Adrenal gland (tissue), 12 donors: ENCODE data around the gene PRR12. TPM values are rescaled to one million over a fixed set of nuclear protein-coding genes. Genes with fewer than 3 reads are reported as not detected.

ENCODE experiments used
- DNase-seq, 7 donors: peaks; one replicate each; pipeline ENCODE4 v3.0.0-alpha.2; 2019 to 2020
- H3K27ac ChIP-seq, 5 donors: fragments of 200-600 bp; sonication (generic) in 4 of 5; 1 replicate in 3 of 5; 2 replicates in 2 of 5; pipeline versions ENCODE4 v1.5.1 to v1.8.0; 2016 to 2020; ENCODE audit warnings: mild to moderate bottlenecking in 1 of 5
- H3K27me3 ChIP-seq: fragments of 200-600 bp; 2 replicates; pipeline ENCODE4 v1.8.0; 2021
- H3K36me3 ChIP-seq, 2 donors: fragments of 200-600 bp; replicated peaks in 1 of 2; 1 replicate in 1 of 2; 2 replicates in 1 of 2; pipeline versions ENCODE4 v1.5.1 to v1.8.0; 2018 to 2022
- H3K4me1 ChIP-seq, 2 donors: fragments of 200-600 bp; replicated peaks in 1 of 2; 1 replicate in 1 of 2; 2 replicates in 1 of 2; pipeline versions ENCODE4 v1.5.1 to v1.8.0; 2018 to 2021
- H3K4me3 ChIP-seq, 4 donors: fragments of 200-600 bp; sonication (generic) in 3 of 4; one replicate each; pipeline ENCODE4 v1.5.1; 2016 to 2018
- H3K9me3 ChIP-seq, 3 donors: fragments of 200-600 bp; sonication (generic) in 1 of 3; replicated peaks in 1 of 3; 1 replicate in 2 of 3; 2 replicates in 1 of 3; pipeline versions ENCODE4 v1.5.1 to v1.8.0; 2016 to 2021
- POLR2A ChIP-seq, 2 donors: fragments of 450-650 bp; IDR thresholded peaks; one replicate each; pipeline ENCODE4 v1.6.1; 2017; ENCODE audit warnings: antibody characterized with exemption in 2 of 2, mild to moderate bottlenecking in 2 of 2, moderate library complexity in 1 of 2
- WGBS, 4 donors: extraction: QIAGEN DNeasy Blood & Tissue Kit in 2 of 4; methylation state at CpG; one replicate each; pipeline versions ENCODE4 v1.1.5 to v1.1.7; 2013 to 2017; 5-methylcytosine and 5-hydroxymethylcytosine counted together
- intact Hi-C, 2 donors: fragments of 100-400 bp; cut with DNase I; formaldehyde crosslinking; loops; one replicate each; pipeline versions ENCODE4 v1.14.1 to v1.15.0; 2022 to 2023
- polyA plus RNA-seq, 3 donors: library from polyadenylated mRNA; stranded (reverse); fragments of 200-250 nt in 2 of 3; fragments of 350-450 nt in 1 of 3; fragmentation: Illumina TruSeq in 1 of 3; extraction: RNeasy Lipid Tissue Mini Kit (QIAGEN cat#74804) in 1 of 3; gene quantifications; one replicate each; pipeline ENCODE4 v1.2.3, GENCODE V29; 2013 to 2014
- total RNA-seq, 9 donors: library from RNA; depleted of rRNA in 4 of 9; stranded (reverse); fragments of >200 nt in 4 of 9; fragments of 120-200 nt in 1 of 9; fragmentation: NEBNext Ultra II Directional in 1 of 9; extraction: Animal tissue kit (Norgen Biotek cat#: 25700) in 1 of 9; gene quantifications; one replicate each; pipeline versions ENCODE4 v1.1.0 to v1.2.4, GENCODE V29; 2013 to 2023
- TF ChIP-seq, protein P1 (sequence below), 6 experiments: fragments of 450-650 bp in 4 of 6; fragments of 200-600 bp in 2 of 6; sonication (generic) in 1 of 6; IDR thresholded peaks; 1 replicate in 5 of 6; 2 replicates in 1 of 6; pipeline versions ENCODE4 v1.5.1 to v1.8.0; 2016 to 2021; ENCODE audit warnings: antibody characterized with exemption in 6 of 6, mild to moderate bottlenecking in 2 of 6, moderate library complexity in 1 of 6
- donor health status: healthy with polysubstance abuse.
- donor health status: Bipolar disorder and iron deficiency.
- donor health status: DM: yes; HTN: yes; CAD: no.
- donor health status: DM: no; HTN: no; CAD: no.
- donor health status: DM: no; HTN: no; CAD: no.
- donor health status: DM: yes; HTN: yes; CAD: no.

The PRR12 gene
- total and polyA plus RNA-seq, 12 donors, result 2.9 to 49.8 (median 16.2) TPM

- DNase-seq, result no peak
- TF ChIP-seq POLR2A (IDR thresholded peaks at IDR 0.05), result no peak
- TF ChIP-seq, protein P1, sequence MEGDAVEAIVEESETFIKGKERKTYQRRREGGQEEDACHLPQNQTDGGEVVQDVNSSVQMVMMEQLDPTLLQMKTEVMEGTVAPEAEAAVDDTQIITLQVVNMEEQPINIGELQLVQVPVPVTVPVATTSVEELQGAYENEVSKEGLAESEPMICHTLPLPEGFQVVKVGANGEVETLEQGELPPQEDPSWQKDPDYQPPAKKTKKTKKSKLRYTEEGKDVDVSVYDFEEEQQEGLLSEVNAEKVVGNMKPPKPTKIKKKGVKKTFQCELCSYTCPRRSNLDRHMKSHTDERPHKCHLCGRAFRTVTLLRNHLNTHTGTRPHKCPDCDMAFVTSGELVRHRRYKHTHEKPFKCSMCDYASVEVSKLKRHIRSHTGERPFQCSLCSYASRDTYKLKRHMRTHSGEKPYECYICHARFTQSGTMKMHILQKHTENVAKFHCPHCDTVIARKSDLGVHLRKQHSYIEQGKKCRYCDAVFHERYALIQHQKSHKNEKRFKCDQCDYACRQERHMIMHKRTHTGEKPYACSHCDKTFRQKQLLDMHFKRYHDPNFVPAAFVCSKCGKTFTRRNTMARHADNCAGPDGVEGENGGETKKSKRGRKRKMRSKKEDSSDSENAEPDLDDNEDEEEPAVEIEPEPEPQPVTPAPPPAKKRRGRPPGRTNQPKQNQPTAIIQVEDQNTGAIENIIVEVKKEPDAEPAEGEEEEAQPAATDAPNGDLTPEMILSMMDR (IDR thresholded peaks at IDR 0.05), result no peak
- Histone ChIP-seq H3K36me3 (peaks cover 0 to 18% of the 10 kb centered on the region in 2 donors), H3K27ac (peak overlapping the region in 1 of 5 donors; percentile 50), H3K4me3 (no peak overlapping the region), H3K27me3 (no peaks in the 10 kb centered on the region), H3K9me3 (no peaks in the 10 kb centered on the region), H3K4me1 (peaks cover 11 to 14% of the 10 kb centered on the region in 2 donors)
- intact Hi-C loops, result no loop called here
- WGBS, 4 donors, result 76 to 90% (median 84%) methylated on average over 7 to 11 of the region's 11 CpGs
Measured at GRCh38 chr19:49552749-49553148, 38.2 kb upstream of the PRR12 start.

DNA sequence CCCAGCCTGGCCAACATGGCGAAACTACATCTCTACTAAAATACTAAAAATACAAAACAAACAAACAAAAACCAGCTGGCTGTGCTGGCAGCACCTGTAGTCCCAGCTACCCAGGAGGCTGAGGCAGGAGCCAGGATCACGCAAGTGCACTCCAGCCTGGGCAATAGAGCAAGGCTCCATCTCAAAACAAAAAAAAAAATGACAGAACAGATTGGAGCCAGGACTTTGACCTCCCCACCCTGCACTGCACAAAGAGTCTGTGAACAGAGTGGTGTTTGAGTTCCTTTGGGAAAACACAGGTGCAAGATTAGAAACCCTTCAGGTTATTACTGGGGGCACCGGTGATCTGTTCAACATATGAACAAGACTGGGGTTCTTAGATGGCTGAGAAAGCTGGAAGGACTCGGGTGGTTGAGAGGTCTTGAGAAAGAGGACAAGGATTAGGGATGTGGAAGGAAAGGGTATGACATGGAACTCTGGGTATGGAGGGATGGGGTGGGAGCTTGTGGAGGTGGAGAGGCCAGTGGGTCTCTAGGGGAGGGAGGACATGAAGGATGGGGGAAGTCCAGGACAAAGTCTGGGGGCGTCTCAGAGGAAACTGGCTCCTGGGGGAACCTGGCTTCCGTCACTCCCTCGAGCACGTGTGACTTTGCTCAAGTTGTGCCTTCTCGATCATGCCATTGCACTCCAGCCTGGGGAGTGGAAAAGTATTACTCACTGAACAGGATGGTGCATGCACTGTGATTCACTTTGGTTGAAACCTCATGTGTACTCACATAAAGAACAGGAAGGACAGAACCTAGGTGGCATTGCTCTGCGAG lies 37.3 kb upstream of the PRR12 start:
- peak overlapping the region in 2 of 5 donors; percentile 63 to 69 for H3K27ac ChIP-seq
- H3K27me3 ChIP-seq, result no peaks in the 10 kb centered on the region
- H3K4me1 ChIP-seq, result peaks cover 11 to 14% of the 10 kb centered on the region in 2 donors
- peaks cover 0 to 28% of the 10 kb centered on the region in 2 donors for H3K36me3 ChIP-seq
- intact Hi-C loops, result no loop called here
- peak in 2 of 7 donors; percentile 39 for DNase-seq
- no peak overlapping the region for H3K4me3 ChIP-seq
- 53 to 79% (median 75%) methylated on average over 10 of the region's 10 CpGs for WGBS, 4 donors
- TF ChIP-seq, protein P1 (IDR thresholded peaks at IDR 0.05), result no peak
- TF ChIP-seq POLR2A (IDR thresholded peaks at IDR 0.05), result no peak
- no peaks in the 10 kb centered on the region for H3K9me3 ChIP-seq

GRCh38 chr19:49554701-49555181 lies 36.2 kb upstream of the PRR12 start:
- Histone ChIP-seq H3K9me3 (no peaks in the 10 kb centered on the region), H3K4me3 (no peak overlapping the region), H3K27me3 (no peaks in the 10 kb centered on the region), H3K4me1 (peaks cover 11 to 14% of the 10 kb centered on the region in 2 donors), H3K27ac (peak overlapping the region in 2 of 5 donors; percentile 63 to 69), H3K36me3 (peaks cover 0 to 38% of the 10 kb centered on the region in 2 donors)
- peak; percentile 36 to 74 (median 46) for DNase-seq
- intact Hi-C loops, result no loop called here
- WGBS, 4 donors, result 70 to 81% (median 75%) methylated on average over 17 of the region's 17 CpGs
- TF ChIP-seq, protein P1 (IDR thresholded peaks at IDR 0.05), result no peak
- no peak for TF ChIP-seq POLR2A (IDR thresholded peaks at IDR 0.05)

DNA sequence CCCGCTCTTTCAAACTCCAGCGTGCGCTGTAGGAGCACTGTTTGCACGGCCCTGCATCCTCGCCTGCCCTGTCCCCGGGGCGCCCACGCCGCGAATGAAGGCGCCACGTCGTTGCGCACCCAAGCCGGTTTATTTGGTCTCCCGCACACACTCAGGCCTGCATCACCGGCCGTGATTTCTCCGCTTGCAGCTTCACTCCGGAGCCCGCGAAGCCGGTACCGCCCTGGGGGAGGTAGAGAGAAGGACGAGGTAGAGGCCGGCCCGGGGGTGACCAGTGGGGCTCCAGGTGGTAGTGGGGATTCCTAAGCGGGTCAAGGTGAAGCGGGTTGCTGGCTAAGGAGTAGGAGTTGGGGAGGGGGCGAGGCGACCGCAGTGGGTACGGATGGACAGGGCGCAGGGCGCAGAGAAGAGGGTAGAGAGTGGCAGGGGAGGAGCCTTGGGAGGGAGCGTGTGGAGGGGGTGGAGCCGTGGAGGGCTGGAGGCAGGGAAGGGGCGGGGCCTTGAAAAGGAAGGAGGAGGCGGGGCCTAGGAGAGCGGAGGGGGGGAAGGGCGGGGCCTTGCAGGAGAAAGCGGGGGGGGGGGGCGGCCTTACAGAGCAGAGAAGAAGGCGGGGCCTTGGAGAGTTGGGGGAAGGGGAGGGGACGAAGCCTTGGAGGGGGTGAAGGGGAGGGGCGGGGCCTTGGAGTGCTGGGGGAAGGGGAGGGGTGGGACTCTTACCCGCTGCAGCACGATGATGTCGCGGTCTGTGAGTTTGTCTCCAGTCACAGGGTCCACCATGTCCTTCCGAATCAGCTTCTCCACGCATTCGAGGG lies 35.2 kb upstream of the PRR12 start:
- Histone ChIP-seq H3K27me3 (no peaks in the 10 kb centered on the region), H3K4me1 (peaks cover 11 to 19% of the 10 kb centered on the region in 2 donors), H3K36me3 (peaks cover 0 to 39% of the 10 kb centered on the region in 2 donors), H3K4me3 (peak overlapping the region in 1 of 4 donors; percentile 35), H3K9me3 (no peaks in the 10 kb centered on the region), H3K27ac (peak overlapping the region; percentile 47 to 89 (median 75))
- WGBS, 4 donors, result 66 to 70% (median 69%) methylated on average over 41 to 50 of the region's 53 CpGs
- intact Hi-C loops, result no loop called here
- peak; percentile 90 to 95 (median 93) for DNase-seq
- no peak for TF ChIP-seq POLR2A (IDR thresholded peaks at IDR 0.05)
- TF ChIP-seq, protein P1 (IDR thresholded peaks at IDR 0.05), result no peak
